H9 (cell line): Measurements from ENCODE around the gene DHX35. TPM values are rescaled to one million over a fixed set of nuclear protein-coding genes. Genes with fewer than 3 reads are reported as not detected.

Source experiments
- DNase-seq: peaks from one replicate; pipeline ENCODE4 v3.0.0-alpha.2; 2017
- H2AFZ ChIP-seq: one replicate; pipeline ENCODE4 v1.6.1; 2013; ENCODE audit warnings: mild to moderate bottlenecking, low read length, control low read depth, moderate library complexity
- H2AK5ac ChIP-seq: 2 replicates; pipeline ENCODE4 v1.6.1; 2013; ENCODE audit warnings: low read length, control low read depth, mixed read lengths; ENCODE audit not compliant: insufficient read length
- H2BK120ac ChIP-seq: one replicate; pipeline ENCODE4 v1.6.1; 2013; ENCODE audit warnings: low read depth, mild to moderate bottlenecking, low read length, control low read depth, inconsistent platforms; ENCODE audit not compliant: poor library complexity, severe bottlenecking
- H2BK12ac ChIP-seq: 2 replicates; pipeline ENCODE4 v1.6.1; 2013; ENCODE audit warnings: low read length, control low read depth, mixed read lengths, low read depth; ENCODE audit not compliant: insufficient read length
- H2BK15ac ChIP-seq: 2 replicates; pipeline ENCODE4 v1.6.1; 2013; ENCODE audit warnings: low read depth, low read length, control low read depth
- H2BK20ac ChIP-seq: one replicate; pipeline ENCODE4 v1.6.1; 2013; ENCODE audit warnings: low read depth, mild to moderate bottlenecking, low read length, control low read depth, inconsistent platforms; ENCODE audit not compliant: poor library complexity, severe bottlenecking
- H2BK5ac ChIP-seq: 2 replicates; pipeline ENCODE4 v1.6.1; 2013; ENCODE audit warnings: low read length, control low read depth, mixed read lengths; ENCODE audit not compliant: insufficient read length
- H3K14ac ChIP-seq: 2 replicates; pipeline ENCODE4 v1.6.1; 2013; ENCODE audit warnings: low read length, control low read depth; ENCODE audit not compliant: insufficient read depth
- H3K18ac ChIP-seq: 2 replicates; pipeline ENCODE4 v1.6.1; 2013; ENCODE audit warnings: low read depth, mild to moderate bottlenecking, mixed read lengths, low read length, control low read depth; ENCODE audit not compliant: insufficient read length
- H3K23ac ChIP-seq: 2 replicates; pipeline ENCODE4 v1.6.1; 2013; ENCODE audit warnings: low read length, control low read depth, mixed read lengths, low read depth; ENCODE audit not compliant: insufficient read length
- H3K23me2 ChIP-seq: 2 replicates; pipeline ENCODE4 v1.6.1; 2013; ENCODE audit warnings: low read depth, mild to moderate bottlenecking, mixed read lengths, low read length, control low read depth; ENCODE audit not compliant: insufficient read length, poor library complexity, severe bottlenecking
- H3K27ac ChIP-seq: 2 replicates; pipeline ENCODE4 v1.5.1; 2013; ENCODE audit warnings: low read length, control low read depth, mixed read lengths, low read depth; ENCODE audit not compliant: insufficient read length
- H3K27me3 ChIP-seq: 2 replicates; pipeline ENCODE4 v1.6.1; 2013; ENCODE audit warnings: low read length, control low read depth, inconsistent platforms; ENCODE audit not compliant: insufficient read depth
- H3K4ac ChIP-seq: 2 replicates; pipeline ENCODE4 v1.6.1; 2013; ENCODE audit warnings: low read depth, mild to moderate bottlenecking, control low read depth, inconsistent platforms, low read length, moderate library complexity
- H3K4me1 ChIP-seq: 2 replicates; pipeline ENCODE4 v1.6.1; 2013; ENCODE audit warnings: low read length, control low read depth, inconsistent platforms; ENCODE audit not compliant: insufficient read depth
- H3K4me2 ChIP-seq: 2 replicates; pipeline ENCODE4 v1.6.1; 2013; ENCODE audit warnings: low read length, control low read depth, mixed read lengths; ENCODE audit not compliant: insufficient read length, insufficient read depth
- H3K56ac ChIP-seq: 2 replicates; pipeline ENCODE4 v1.6.1; 2013; ENCODE audit warnings: low read depth, mild to moderate bottlenecking, mixed read lengths, low read length, control low read depth; ENCODE audit not compliant: insufficient read length
- H3K79me1 ChIP-seq: 2 replicates; pipeline ENCODE4 v1.6.1; 2013; ENCODE audit warnings: low read depth, mild to moderate bottlenecking, moderate library complexity, low read length, control low read depth, inconsistent platforms; ENCODE audit not compliant: insufficient read depth, poor library complexity, severe bottlenecking
- H3K79me2 ChIP-seq: 2 replicates; pipeline ENCODE4 v1.6.1; 2013; ENCODE audit warnings: low read length, control low read depth, inconsistent platforms; ENCODE audit not compliant: insufficient read depth
- H3K9ac ChIP-seq: 2 replicates; pipeline ENCODE4 v1.6.1; 2013; ENCODE audit warnings: low read length, control low read depth, mixed read lengths; ENCODE audit not compliant: insufficient read length; ENCODE audit errors: extremely low read depth
- H3K9me3 ChIP-seq: one replicate; pipeline ENCODE4 v1.6.1; 2013; ENCODE audit warnings: low read depth, low read length, inconsistent platforms; ENCODE audit not compliant: control insufficient read depth
- H3T11ph ChIP-seq: one replicate; pipeline ENCODE4 v1.6.1; 2013; ENCODE audit warnings: mild to moderate bottlenecking, low read length, control low read depth, inconsistent platforms
- H4K20me1 ChIP-seq: one replicate; pipeline ENCODE4 v1.6.1; 2013; ENCODE audit not compliant: control insufficient read depth, insufficient read length, insufficient read depth
- H4K5ac ChIP-seq: 2 replicates; pipeline ENCODE4 v1.6.1; 2013; ENCODE audit warnings: low read depth, mild to moderate bottlenecking, mixed read lengths, low read length, control low read depth; ENCODE audit not compliant: insufficient read length
- H4K8ac ChIP-seq: replicated peaks from 2 replicates; pipeline ENCODE4 v1.6.1; 2013; ENCODE audit warnings: low read length, control low read depth, mixed read lengths, low read depth; ENCODE audit not compliant: insufficient read length
- H4K91ac ChIP-seq: 2 replicates; pipeline ENCODE4 v1.6.1; 2013; ENCODE audit warnings: low read depth, mild to moderate bottlenecking, moderate library complexity, mixed read lengths, low read length, control low read depth; ENCODE audit not compliant: insufficient read length
- H3K27ac Mint-ChIP-seq, 3 experiments: 2 replicates in 2 of 3; 3 replicates in 1 of 3; pipeline ENCODE4 v1.8.0; 2020 to 2021; ENCODE audit warnings: mixed read lengths in 3 of 3, mild to moderate bottlenecking in 1 of 3, moderate library complexity in 1 of 3
- H3K27me3 Mint-ChIP-seq: 2 replicates; pipeline ENCODE4 v1.8.0; 2021; ENCODE audit warnings: low read depth, mild to moderate bottlenecking, moderate library complexity, mixed read lengths
- H3K36me3 Mint-ChIP-seq, 3 experiments: 2 replicates in 2 of 3; 3 replicates in 1 of 3; pipeline ENCODE4 v1.8.0; 2020 to 2021; ENCODE audit warnings: low read depth in 3 of 3, mixed read lengths in 3 of 3; ENCODE audit not compliant: insufficient read depth in 1 of 3
- H3K4me1 Mint-ChIP-seq, 2 experiments: 2 replicates each; pipeline ENCODE4 v1.8.0; 2020; ENCODE audit warnings: mixed read lengths in 2 of 2
- H3K4me3 Mint-ChIP-seq, 2 experiments: 2 replicates in 1 of 2; 3 replicates in 1 of 2; pipeline ENCODE4 v1.8.0; 2020 to 2021; ENCODE audit warnings: mild to moderate bottlenecking in 2 of 2, mixed read lengths in 2 of 2, moderate library complexity in 1 of 2
- H3K9me3 Mint-ChIP-seq, 2 experiments: 2 replicates in 1 of 2; 3 replicates in 1 of 2; pipeline ENCODE4 v1.8.0; 2020; ENCODE audit warnings: mild to moderate bottlenecking in 2 of 2, mixed read lengths in 2 of 2, moderate library complexity in 1 of 2
- CTCF ChIP-seq: fragments of 200-600 bp; sonication (generic); conservative IDR thresholded peaks from 3 replicates; pipeline ENCODE4 v1.8.0; 2021; ENCODE audit warnings: antibody characterized with exemption, mild to moderate bottlenecking
- WGBS: extraction: QIAGEN DNeasy Blood & Tissue Kit; methylation state at CpG from one replicate; pipeline ENCODE4 v1.1.7; 2013; ENCODE audit warnings: missing lambda C conversion rate, low lambda C conversion rate, mixed read lengths; ENCODE audit not compliant: insufficient read length; ENCODE audit errors: extremely low coverage; 5-methylcytosine and 5-hydroxymethylcytosine counted together
- total RNA-seq: library from RNA; stranded (reverse); gene quantifications from 2 replicates; pipeline ENCODE4 v1.2.1, GENCODE V29; 2021

The DHX35 gene
- total RNA-seq, 1 experiment from 2014 or later, result 14.4 TPM

DNA sequence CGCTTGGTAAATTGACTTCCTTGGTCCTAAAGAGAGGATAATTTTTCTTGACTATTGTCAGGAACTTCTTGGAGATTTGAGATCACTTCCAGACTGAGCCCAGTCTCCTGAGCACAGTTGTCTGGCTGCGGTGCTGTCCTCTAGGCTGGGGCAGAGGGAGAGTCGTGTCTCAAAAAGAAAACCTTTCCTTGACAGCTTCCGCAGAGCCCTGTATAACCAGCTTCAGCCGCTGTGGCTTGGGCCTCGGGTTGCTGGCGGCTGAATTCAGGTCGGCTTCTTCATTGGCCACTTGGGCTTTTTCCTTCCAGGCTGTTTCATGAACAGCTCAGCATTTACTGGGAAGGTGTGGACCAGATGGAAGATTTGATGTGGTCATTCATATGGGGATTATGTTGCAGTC, 75.9 kb downstream of the DHX35 start:
- no peak overlapping the region for H3K27ac ChIP-seq
- TF ChIP-seq CTCF, result no peak
- H2BK120ac ChIP-seq, result no peak overlapping the region
- H4K5ac ChIP-seq, result no peak overlapping the region
- H3K23me2 ChIP-seq, result no peaks in the 10 kb centered on the region
- H3K23ac ChIP-seq, result no peak overlapping the region
- H4K20me1 ChIP-seq, result no peaks in the 10 kb centered on the region
- DNase-seq, result no peak
- H3K4me2 ChIP-seq, result no peak overlapping the region
- WGBS, result no CpG with 5 or more reads among the region's 8 CpGs
- H3K27me3 ChIP-seq, result no peaks in the 10 kb centered on the region
- no peak overlapping the region for H2BK12ac ChIP-seq
- peaks cover 24 to 66% (median 38%) of the 10 kb centered on the region in 3 experiments; a peak in 6 of 7 replicates for H3K36me3 Mint-ChIP-seq
- H2BK15ac ChIP-seq, result no peak overlapping the region
- H4K8ac ChIP-seq, result no peak overlapping the region
- no peak overlapping the region for H3K56ac ChIP-seq
- H3K27me3 Mint-ChIP-seq, result no peaks in the 10 kb centered on the region
- H3K27ac Mint-ChIP-seq, result peak overlapping the region in 1 of 3 experiments; percentile 30; a peak in 1 of 7 replicates
- H3K18ac ChIP-seq, result no peak overlapping the region
- H3K9me3 Mint-ChIP-seq, result no peaks in the 10 kb centered on the region
- no peak overlapping the region for H2AK5ac ChIP-seq
- H3K4me3 Mint-ChIP-seq, result no peak overlapping the region
- no peak overlapping the region for H3K4ac ChIP-seq
- no peak overlapping the region for H2BK5ac ChIP-seq
- no peak overlapping the region for H3T11ph ChIP-seq
- H3K4me1 ChIP-seq, result no peaks in the 10 kb centered on the region
- H4K91ac ChIP-seq, result no peak overlapping the region
- no peaks in the 10 kb centered on the region for H3K79me2 ChIP-seq
- no peak overlapping the region for H2AFZ ChIP-seq
- H3K9me3 ChIP-seq, result no peaks in the 10 kb centered on the region
- no peak overlapping the region for H3K14ac ChIP-seq
- H3K9ac ChIP-seq, result no peak overlapping the region
- no peaks in the 10 kb centered on the region for H3K79me1 ChIP-seq
- no peaks in the 10 kb centered on the region for H3K4me1 Mint-ChIP-seq
- no peak overlapping the region for H2BK20ac ChIP-seq
